Measurements from ENCODE around the gene INPP5A.
"Not testable (repeated sequence)": the region's sequence is repeated elsewhere in the genome, so short reads cannot be mapped to it uniquely, and the experiment has no call there.

INPP5A gene

DNA sequence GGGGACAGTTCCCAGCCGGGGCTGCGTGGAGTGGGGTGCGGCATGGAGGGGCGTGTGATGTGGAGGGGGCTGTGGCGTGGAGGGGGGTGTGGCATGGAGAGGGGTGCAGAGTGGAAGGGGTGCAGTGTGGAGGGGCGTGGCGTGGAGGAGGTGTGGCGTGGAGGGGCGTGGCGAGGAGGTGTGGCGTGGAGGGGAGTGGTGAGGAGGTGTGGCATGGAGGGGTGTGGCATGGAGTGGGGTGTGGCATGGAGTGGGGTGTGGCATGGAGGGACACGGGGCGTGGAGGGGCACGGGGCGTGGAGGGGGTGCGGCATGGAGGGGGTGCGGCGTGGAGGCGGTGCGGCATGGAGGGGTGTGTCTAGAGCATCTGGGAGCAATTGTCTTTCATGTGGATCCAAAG lies 214.8 kb downstream of the INPP5A start:
- no peak for DNase-seq

DNA sequence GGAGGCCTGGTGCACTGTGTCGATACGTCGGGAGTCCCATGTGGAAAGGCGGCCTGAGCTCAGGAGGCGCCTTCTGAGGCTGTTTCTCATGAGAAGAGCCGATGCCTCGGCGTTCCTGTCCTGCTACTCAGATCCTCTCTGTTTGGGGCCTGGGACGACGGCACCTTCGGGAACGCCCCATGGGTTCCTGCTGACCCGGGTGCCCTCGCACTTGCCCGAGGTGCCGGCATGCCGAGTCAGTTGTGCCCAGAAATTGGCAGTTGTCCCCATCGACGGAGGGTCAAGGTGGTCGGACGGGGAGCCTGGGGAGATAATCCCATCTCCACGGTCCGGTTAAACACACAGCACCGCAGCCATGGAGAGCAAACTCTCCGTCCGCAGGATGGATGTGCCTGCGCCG lies 215.4 kb downstream of the INPP5A start:
- DNase-seq: no peak

DNA sequence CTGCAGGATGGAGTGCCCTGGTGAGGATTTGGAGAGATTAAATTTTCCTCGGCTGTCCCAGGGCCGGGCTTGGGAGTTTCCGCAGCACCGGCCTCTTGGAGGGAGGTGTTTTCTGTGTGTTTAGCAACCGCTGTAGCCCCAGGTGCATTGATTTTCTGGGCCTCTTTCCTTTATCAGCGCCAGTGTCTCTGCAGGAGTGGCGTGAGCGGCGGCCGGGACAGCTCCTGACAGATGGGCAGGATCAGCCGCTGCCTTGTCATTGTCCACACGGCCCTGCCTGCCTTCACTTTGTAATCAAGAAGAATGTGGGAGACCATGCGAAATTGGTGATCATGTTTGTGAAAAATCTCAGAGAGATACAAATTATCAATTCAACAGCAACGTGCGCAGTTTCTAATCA lies 216.0 kb downstream of the INPP5A start:
- DNase-seq: no peak

DNA sequence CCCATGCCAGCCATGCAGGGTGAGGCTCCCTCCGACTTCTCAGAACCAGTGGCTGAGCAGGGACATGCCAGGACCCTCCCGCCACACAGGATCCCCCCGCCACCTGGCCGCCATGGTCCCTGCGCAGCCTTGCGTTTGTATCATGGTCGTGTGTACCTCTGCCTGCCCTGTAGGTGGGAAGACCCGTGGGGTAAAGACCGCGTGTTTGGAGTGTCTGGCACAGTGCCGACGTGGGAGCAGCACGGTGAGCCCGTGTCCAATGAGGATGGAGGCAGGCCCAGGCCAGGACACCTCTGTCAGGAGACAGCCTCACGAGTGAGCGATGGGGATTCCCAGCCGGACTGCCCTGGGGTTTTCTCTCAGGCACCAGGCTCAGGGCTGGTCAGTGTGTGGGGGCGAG lies 216.5 kb downstream of the INPP5A start:
- DNase-seq: no peak

DNA sequence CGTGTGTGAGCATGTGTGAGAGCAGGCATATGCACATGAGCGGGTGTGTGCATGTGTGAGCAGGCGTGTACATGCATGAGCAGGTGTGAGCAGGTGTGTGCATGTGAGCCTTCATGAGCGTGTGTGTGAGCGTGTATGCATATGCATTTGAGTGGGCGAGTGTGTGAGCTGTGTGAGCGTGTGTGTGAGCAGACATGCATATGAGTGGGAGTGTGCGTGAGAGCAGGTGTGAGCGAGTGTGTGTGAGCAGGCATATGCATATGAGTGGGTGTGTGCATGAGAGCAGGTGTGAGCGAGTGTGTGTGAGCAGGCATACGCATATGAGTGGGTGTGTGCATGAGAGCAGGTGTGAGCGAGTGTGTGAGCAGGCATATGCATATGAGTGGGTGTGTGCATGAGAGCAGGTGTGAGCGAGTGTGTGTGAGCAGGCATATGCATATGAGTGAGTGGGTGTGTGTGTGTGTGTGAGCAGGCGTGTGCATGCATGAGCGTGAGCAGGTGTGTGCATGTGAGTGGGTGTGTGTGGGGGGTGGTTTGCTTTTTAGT lies 217.7 kb downstream of the INPP5A start:
- DNase-seq: no peak

DNA sequence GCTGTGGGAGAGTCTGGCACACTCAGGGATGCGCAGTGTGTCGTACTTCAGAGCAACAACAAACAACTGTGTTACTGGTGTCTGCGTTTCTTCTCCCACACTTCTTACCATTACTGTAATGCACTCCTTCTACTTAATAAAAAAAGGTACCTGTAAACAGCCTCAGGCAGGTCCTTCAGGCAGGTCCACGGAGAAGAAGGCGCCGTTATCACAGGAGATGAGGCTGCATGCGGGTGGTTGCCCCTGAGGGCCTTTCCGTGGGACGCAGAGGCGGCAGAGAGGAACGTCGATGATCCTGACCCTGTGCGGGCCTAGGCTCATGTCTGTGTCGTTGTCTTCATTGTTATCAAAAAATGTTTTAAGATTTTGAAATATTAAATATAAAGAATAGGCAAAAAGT lies 219.0 kb downstream of the INPP5A start:
- no peak for DNase-seq

DNA sequence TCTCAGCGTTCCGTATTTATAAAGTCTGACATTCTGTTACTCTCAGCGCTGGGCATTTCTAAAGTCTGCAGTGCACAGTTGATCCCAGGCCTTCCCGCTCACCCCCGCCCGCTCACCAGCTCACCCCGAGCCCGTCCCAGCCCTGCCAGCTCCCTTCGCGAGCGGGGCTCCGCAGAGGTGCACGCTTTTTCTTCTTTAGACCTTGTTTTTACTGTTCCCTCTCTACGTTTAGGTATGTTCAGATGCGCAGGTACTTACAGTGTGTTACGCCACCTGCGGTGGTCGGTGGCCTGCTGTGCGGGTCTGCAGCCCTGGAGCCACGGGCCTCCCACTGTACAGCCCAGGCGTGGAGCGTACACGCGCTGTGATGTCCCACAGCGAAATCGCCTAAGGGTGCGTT lies 219.6 kb downstream of the INPP5A start:
- DNase-seq: no peak

DNA sequence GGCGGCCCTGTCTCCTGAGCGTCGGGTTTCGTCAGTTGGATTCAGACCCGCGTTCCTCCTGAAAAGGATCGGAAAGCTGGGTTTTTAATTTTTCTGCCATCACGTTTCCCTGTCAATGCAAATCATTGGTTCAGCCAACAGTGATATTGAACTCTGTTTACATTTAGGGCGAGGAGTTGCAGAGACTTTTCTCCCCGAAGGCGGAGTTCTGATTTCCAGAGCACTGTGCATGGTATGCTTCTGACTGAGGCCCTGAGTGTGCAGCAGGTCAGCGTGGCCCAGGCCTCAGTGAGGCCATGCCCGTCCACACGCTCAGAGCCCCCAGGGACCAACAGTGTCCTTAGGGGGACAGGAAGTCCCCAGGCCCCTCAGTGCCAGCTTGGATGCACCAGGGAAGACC lies 221.3 kb downstream of the INPP5A start:
- DNase-seq: no peak

DNA sequence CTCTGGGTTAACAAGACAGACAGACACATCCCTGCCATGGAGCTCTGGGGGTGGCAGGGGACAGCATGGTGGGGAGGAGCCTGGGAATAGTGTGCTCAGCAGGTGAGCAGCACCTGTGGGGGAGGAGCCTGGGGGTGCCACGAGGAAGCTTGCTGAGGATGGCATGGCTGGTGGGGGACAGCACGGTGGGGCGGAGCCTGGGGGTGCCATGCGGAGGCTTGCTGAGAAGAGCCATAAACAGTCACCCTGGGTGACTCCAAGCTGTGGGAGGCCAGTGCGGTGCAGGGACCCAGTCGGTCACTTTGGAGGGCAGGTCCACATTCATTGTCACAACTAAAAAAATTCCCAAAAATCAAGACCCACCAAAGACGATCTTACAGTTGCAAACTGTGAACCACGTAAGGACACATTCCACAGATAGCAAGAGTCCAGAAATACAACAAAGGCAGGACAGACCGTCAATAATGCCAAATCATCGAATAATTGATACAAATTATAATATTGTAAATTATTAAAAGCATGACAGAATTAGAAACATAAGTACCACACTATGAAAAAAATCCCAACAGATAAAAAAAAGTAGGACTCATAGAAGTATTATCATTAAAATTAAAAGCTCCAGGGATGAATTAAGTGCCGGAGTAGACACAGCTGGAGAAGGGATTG lies 223.9 kb downstream of the INPP5A start:
- DNase-seq: no peak

DNA sequence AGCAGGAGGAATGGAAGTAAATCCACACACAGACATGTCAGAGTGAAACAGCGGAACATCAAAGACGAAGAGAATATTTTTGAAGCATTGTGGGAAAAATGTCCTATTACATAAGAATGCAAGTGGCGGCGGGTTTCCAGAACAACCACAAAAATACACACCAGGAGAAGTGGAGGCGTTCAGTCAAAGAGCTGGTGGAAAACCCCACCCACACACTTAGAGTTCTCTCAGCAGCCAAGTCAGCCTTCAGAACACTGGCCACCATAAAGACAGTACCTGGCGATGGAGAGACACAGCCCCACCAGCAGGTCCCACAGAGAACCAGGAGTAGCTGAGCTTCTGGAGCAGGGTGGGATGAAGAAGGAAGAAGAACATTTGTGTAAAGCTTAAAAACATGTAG lies 224.7 kb downstream of the INPP5A start:
- DNase-seq: no peak

DNA sequence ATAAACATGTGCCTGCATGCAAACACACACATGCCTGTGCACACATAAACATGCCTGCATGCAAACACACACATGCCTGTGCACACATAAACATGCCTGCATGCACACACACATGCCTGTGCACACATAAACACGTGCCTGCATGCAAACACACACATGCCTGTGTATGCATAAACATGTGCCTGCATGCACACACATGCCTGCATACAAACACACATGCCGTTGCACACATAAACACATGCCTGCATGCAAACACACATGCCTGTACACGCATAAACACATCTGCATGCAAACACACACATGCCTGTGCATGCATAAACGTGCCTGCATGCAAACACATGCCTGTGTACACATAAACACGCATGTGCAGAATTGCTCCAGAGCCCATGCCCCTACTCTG lies 226.0 kb downstream of the INPP5A start:
- no peak for DNase-seq

DNA sequence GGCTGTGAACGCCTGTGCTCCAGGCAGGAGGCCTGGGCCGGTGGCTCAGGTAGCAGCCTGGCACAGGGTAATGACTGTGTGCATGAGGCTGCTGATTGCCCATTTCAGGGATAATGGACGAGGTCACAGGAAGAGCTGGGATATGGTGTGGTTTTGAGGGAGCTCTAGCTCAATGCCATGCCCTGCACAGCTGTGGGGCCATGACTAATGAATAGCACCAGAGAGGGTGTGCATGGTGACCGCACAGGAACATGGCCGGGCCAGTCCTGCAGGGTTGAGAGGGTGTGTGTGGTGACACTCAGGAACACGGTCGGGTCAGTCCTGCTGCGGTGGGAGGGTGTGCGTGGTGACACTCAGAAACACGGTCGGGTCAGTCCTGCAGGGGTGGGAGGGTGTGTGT lies 226.5 kb downstream of the INPP5A start:
- DNase-seq: no peak

DNA sequence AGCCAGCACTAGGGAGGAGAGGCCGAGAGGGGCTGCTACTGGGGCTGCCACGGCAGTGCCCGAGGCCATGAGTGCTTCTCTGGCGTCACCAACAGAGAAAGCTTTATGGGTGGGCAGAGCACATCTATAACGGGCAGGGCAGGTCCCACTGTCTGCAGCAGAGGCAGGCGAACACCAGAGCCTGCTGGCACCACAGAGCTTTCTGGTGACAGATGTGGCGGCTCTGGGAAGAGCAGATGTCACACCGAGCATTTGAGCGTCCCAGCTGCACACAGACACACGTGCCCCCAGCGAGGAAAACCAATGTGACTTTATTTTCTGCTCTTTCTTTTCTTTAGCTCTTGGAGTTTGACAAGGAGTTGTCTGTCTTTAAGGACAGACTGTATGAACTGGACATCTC lies 227.8 kb downstream of the INPP5A start:
- no peak for DNase-seq

DNA sequence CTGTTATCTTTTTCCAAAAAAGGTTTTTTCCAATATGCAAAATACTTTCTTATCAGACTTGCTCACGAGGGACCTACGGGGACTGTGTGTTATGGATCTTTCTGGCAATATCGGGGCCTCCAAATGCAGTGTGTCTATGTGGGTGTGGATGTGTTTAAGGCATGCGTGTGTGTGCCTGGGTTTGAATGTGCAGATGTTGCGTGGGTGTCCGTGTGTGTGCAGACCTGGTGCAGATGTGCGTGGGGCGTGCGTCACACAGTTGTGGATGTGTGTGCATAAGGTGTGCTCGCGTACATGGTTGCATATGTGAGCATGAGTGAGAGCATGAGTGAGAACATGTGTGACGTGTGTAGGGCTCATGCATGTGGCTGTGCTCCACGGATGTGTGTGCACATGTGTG lies 228.7 kb downstream of the INPP5A start:
- DNase-seq: no peak

DNA sequence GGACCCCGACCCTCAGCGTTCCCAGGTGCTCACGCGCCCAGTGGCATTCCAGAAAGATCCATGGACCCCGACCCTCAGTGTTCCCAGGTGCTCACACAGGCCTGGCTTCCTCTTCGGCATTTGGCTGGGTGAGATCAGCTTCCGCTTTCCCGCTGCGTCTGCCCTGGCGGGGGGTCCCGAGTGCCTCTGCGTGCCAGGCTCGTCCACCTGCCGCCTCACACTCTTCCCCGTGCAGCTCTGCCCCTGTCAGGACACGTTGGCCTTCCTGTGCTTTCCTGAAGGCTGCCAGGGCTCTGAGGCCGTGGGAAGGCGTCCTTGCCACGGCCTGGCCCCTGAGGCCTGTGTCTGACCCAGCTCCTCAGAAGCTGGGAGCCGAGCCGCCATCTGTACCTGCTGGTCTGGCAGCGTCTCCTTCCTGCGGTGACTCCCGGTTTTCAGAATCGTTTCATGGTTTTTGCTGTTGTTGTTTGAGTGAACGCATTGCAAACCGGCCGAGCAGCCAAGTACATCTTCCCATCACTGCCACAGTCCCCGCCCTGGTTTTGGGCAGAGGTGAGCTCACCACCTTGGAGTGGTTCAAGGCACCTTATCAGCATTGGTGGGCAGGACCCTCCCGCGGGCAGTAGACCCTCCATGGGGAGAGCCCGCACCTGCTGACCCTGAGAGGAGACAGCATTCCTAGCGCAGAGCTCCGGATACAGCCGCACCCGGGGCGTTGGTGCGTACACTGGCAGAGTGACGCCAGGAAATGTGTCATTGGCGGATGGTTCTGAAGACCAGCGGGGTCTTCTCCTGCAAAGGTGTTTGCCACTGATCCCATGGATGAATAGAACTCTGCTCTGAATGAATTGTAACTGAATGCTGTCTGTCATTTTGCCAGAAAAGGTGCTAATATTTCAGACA lies 231.0 kb downstream of the INPP5A start:
- DNase-seq: no peak

DNA sequence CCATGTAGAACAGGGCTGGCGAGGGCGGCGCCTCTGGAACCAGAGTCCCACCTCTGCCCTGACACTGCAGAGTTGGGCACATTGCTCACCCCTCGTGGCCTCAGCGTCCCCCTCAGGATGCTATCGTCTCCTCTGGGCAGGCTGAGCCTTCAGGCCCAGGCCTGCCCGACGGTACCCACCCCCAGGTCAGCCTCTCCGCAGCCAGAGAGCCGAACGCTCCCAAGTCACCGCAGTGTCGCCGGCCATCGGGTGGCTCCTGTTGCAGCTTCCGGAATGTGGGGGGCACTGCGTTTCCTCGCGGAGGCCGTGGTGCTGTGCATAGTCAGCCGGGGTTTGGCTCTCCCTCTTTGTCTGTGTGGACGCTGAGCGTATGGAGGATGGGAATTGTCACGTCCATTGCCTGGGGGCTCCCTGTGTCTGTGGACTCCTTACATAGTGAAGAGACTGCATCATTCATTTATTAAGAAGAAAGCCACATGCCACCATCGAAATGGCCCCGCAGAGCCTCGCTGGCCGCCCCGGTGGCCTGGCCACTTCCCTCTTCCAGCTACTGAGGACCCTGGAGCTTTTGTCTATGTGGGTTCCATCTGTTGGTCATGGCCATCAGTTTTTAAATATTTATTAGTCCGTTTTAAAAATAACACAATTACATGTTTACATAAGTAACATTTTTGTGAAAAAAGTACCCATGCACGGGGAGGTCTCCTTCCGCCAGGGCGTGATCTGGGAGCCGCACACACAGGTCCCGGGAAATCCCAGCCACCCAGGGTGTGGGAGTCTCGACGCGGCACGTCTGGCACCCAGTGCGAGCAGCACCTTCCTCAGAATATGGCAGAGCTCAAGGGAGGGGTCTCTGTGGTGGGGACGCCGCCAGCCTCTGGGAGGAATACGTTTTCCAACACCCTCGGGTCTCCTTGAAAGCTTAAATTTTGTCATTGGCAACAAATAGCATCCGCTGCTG lies 232.8 kb downstream of the INPP5A start:
- DNase-seq: no peak

DNA sequence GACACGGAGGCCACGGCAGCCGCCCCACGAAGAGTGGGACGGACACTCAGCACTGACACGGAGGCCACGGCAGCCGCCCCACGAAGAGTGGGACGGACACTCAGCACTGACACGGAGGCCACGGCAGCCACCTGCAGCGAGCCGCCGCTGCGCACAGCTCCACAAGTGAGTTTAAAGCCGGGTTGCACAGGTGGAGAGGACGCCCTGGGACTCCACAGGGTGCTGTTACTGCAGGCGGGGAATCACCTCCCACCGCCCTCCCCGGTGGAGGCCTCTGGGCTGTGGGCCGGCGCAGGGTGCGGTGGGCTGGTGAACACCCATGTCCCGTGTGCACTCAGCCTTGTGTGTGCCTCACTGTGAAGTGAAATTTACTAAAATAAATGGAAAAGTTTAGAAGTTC lies 235.2 kb downstream of the INPP5A start:
- DNase-seq: not testable (repeated sequence)

DNA sequence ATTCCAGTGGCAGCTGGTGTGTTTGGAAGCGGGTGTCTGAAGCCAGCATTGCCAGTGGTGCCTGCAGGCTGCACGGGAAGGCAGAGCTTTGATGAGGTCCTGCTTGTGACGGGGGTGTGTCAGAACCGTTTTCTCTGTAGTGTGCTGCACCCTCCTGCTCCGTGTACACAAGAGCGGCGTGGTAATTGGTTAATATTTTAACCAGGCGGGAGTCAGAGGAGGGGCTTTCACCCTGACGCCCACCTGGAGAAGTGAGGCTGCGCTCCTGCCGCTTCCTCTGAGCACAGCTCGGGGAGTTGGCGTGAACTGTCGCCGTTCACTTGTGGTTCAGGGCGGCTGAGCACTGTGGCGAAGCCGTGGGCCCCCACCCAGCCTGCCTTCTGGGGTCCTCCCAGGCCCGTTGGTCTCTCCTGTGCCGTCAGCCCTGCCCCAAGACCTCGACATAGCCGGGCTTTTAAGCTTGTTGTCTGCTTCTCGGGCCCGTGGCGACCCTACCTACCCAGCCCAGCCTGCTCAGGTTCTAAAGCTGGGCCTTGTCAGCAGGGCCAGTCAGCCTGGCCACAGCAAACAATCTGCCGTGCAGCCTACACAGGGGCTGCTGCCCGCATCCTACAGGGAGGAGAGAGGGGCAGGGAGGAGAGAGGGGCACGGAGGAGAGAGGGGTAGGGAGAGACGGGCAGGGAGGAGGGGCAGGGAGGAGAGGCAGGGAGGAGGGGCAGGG lies 236.8 kb downstream of the INPP5A start:
- DNase-seq: no peak

DNA sequence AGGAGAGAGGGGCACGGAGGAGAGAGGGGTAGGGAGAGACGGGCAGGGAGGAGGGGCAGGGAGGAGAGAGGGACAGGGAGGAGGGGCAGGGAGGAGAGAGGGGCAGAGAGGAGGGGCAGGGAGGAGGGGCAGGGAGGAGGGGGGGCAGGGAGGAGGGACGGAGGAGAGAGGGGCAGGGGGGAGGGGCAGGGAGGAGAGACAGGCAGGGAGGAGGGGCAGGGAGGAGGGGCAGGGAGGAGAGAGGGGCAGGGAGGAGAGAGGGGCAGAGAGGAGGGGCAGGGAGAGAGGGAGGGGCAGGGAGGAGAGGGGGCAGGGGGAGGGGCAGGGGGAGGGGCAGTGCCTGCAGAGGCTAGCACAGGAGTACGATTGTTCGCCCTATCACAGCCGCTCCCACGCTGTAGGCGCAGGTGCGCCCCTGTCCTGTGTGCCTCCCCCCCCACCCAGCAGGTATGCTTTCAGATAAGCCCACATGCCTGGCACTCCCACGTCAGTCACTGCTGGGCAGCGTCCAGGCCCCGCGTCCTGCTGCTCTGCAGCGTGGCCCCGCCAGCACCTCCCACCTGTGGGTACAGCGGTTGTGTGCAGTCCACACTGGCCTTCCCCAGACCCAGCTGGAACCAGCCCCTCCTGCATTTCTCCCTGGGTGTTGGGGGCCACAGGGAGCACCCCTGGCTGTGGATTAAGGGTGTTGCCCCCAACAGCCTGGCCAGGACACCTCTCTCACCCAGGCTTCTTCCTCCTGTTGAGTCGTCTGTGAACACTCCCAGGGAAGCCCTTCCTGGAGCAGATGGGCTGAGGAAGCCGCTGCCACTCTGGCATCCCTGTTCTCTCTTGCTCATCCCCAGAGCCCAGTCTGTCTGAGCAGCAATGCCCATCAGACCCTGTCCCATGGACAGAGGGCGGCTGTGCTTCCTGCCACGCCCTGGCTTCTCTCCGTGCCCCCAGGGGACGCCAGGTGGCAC lies 237.6 kb downstream of the INPP5A start:
- no peak for DNase-seq

DNA sequence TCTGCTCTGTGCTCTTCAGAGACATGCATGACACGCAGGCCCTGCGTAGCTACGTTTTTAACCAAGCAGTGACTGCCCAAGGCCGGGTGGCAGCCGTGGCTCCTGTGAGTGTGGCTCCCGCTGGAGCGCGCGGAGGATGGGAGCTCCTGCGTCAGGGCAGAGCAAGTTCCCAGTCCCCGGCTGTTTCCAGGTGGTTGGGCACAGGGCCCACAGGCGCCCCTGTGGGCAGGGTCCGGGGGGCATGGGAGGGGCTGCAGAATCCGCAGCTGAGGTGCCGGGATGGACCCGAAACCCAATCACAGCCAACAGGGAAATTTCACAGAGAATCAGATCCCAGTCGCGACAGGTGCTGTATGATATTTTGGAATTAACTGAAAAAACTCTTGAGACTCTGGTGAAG lies 238.6 kb downstream of the INPP5A start:
- DNase-seq: no peak

DNA sequence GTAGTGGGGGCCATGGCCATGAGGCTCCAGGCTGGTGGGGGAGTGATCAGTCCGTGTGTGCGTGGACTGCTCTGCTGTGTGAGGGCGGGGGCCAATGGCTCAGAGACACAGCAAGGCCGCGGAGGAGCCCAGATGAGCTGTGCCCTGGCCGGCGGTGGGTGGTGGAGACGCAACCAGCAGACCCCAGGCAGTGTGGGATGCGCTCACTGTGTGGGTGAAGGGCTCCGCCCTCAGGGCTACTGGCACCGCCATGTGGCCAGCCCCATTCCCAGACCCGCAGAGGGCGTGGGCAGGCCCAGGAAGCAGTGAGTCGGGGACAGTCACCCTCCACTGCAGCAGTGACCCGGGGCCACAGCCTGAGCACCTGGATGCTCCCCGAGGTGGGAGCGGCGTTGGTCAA lies 239.2 kb downstream of the INPP5A start:
- no peak for DNase-seq
